B cell (primary cell): ENCODE results near the gene CCL17. TPM values are rescaled to one million over a fixed set of nuclear protein-coding genes. Genes with fewer than 3 reads are reported as not detected.
A peak's percentile ranks its signal among the peaks of the same experiment; 100 is the strongest.

ENCODE experiments used
- ATAC-seq: fragments of 200-7000 bp; cut with Tn5 transposase; one replicate; pipeline ENCODE4 v1.10.0; 2021; ENCODE audit warnings: low read depth, mild to moderate bottlenecking, moderate number of reproducible peaks, moderate library complexity
- CTCF ChIA-PET: fragments of 350-600 bp; sonication (Branson Sonifier 250); formaldehyde crosslinking; loops from one replicate; lab custom pipeline; 2021; ENCODE audit warnings: antibody characterized with exemption, inconsistent platforms; lab: Charles Lee
- POLR2A ChIA-PET: fragments of 350-600 bp; sonication (Branson Sonifier 250); formaldehyde crosslinking; loops from one replicate; lab custom pipeline; 2021; ENCODE audit warnings: antibody characterized with exemption; lab: Charles Lee
- DNase-seq: peaks from one replicate; pipeline ENCODE4 v3.0.0; 2013
- H2AFZ ChIP-seq: 2 replicates; pipeline ENCODE4 v1.6.1; 2012; ENCODE audit warnings: mild to moderate bottlenecking, low read depth, low read length; ENCODE audit not compliant: insufficient read depth, poor library complexity, severe bottlenecking
- H3K27ac ChIP-seq, 2 donors: 1 replicate in 1 of 2; 2 replicates in 1 of 2; pipeline ENCODE4 v1.5.1; 2012 to 2013; ENCODE audit warnings: low read length in 2 of 2, mild to moderate bottlenecking in 2 of 2, moderate library complexity in 1 of 2
- H3K27me3 ChIP-seq, 4 experiments: fragments of 200-600 bp in 1 of 4; sonication (generic) in 1 of 4; replicated peaks in 1 of 4; 1 replicate in 2 of 4; 2 replicates in 2 of 4; pipeline versions ENCODE4 v1.6.1 to v1.7.0; 2013 to 2016; ENCODE audit warnings: low read length in 3 of 4, mild to moderate bottlenecking in 2 of 4, mixed read lengths in 1 of 4, moderate library complexity in 1 of 4; ENCODE audit not compliant: insufficient read depth in 4 of 4, control insufficient read depth in 3 of 4; ENCODE audit errors: control extremely low read depth in 1 of 4
- H3K36me3 ChIP-seq, 2 experiments: replicated peaks in 1 of 2; 1 replicate in 1 of 2; 2 replicates in 1 of 2; pipeline versions ENCODE4 v1.6.1 to v1.7.1; 2013; ENCODE audit warnings: low read length in 1 of 2; ENCODE audit not compliant: insufficient read depth in 2 of 2, control insufficient read depth in 1 of 2; ENCODE audit errors: control extremely low read depth in 1 of 2, extremely low read depth in 1 of 2
- H3K4me1 ChIP-seq, 2 donors: fragments of 200-600 bp in 1 of 2; sonication (generic) in 1 of 2; 1 replicate in 1 of 2; 2 replicates in 1 of 2; pipeline versions ENCODE4 v1.5.1 to v1.6.1; 2013 to 2017; ENCODE audit warnings: low read length in 2 of 2; ENCODE audit not compliant: control insufficient read depth in 2 of 2, insufficient read depth in 2 of 2
- H3K4me2 ChIP-seq: replicated peaks from 2 replicates; pipeline ENCODE3; 2012; ENCODE audit warnings: mild to moderate bottlenecking, low read depth, low read length; ENCODE audit not compliant: poor library complexity, severe bottlenecking
- H3K4me3 ChIP-seq, 5 experiments: fragments of 200-600 bp in 1 of 5; sonication (generic) in 1 of 5; 1 replicate in 3 of 5; 2 replicates in 2 of 5; pipeline versions ENCODE4 v1.5.1 to v1.7.0; 2011 to 2016; ENCODE audit warnings: low read length in 4 of 5, mild to moderate bottlenecking in 4 of 5, low read depth in 2 of 5, control low read depth in 1 of 5, moderate library complexity in 1 of 5; ENCODE audit not compliant: insufficient read depth in 1 of 5; ENCODE audit errors: control extremely low read depth in 1 of 5, extremely low read depth in 1 of 5
- H3K79me2 ChIP-seq: fragments of 200-600 bp; sonication (generic); one replicate; pipeline ENCODE4 v1.6.0; 2016; ENCODE audit warnings: low read length; ENCODE audit not compliant: control insufficient read depth, insufficient read depth
- H3K9ac ChIP-seq: fragments of 200-600 bp; sonication (generic); 2 replicates; pipeline ENCODE4 v1.6.1; 2017; ENCODE audit warnings: mild to moderate bottlenecking, low read length, moderate library complexity
- H3K9me3 ChIP-seq, 3 donors: one replicate each; pipeline versions ENCODE4 v1.6.1 to v1.7.1; 2013; ENCODE audit warnings: low read length in 2 of 3; ENCODE audit not compliant: control insufficient read depth in 2 of 3, insufficient read depth in 1 of 3; ENCODE audit errors: control extremely low read depth in 1 of 3
- H4K20me1 ChIP-seq: 2 replicates; pipeline ENCODE4 v1.6.0; 2012; ENCODE audit warnings: mild to moderate bottlenecking, low read length; ENCODE audit not compliant: insufficient read depth, control insufficient read depth, poor library complexity, severe bottlenecking
- H3K27ac Mint-ChIP-seq: one replicate; pipeline ENCODE4 v1.8.0; 2021; ENCODE audit warnings: mixed read lengths
- H3K27me3 Mint-ChIP-seq: one replicate; pipeline ENCODE4 v1.8.0; 2021; ENCODE audit warnings: mixed read lengths
- H3K4me1 Mint-ChIP-seq: one replicate; pipeline ENCODE4 v1.8.0; 2021; ENCODE audit warnings: mixed read lengths
- H3K4me3 Mint-ChIP-seq: one replicate; pipeline ENCODE4 v1.8.0; 2021; ENCODE audit warnings: mixed read lengths
- H3K9me3 Mint-ChIP-seq: one replicate; pipeline ENCODE4 v1.8.0; 2022; ENCODE audit warnings: mixed read lengths; ENCODE audit not compliant: insufficient read depth
- CTCF ChIP-seq: fragments of 200-600 bp; IDR thresholded peaks from one replicate; pipeline ENCODE4 v1.8.0; 2022; ENCODE audit warnings: antibody characterized with exemption, mild to moderate bottlenecking
- EZH2 ChIP-seq: IDR thresholded peaks from 2 replicates; pipeline ENCODE4 v1.6.1; 2012; ENCODE audit warnings: borderline replicate concordance, low read depth, mild to moderate bottlenecking, moderate library complexity, low read length; ENCODE audit not compliant: insufficient read depth, poor library complexity, severe bottlenecking
- WGBS: methylation state at CpG from one replicate; pipeline ENCODE4 v1.1.5; 2013; ENCODE audit warnings: missing lambda C conversion rate; ENCODE audit not compliant: insufficient coverage; 5-methylcytosine and 5-hydroxymethylcytosine counted together
- intact Hi-C: fragments of 100-400 bp; cut with micrococcal nuclease; formaldehyde crosslinking; loops from one replicate; pipeline ENCODE4 v1.10.0; 2022
- polyA plus RNA-seq: library from polyadenylated mRNA; depleted of rRNA; stranded (reverse); fragments of >200 nt; gene quantifications from 2 replicates; pipeline ENCODE4 v1.2.3, GENCODE V29; 2012
- total RNA-seq, 2 donors: library from RNA; stranded (reverse); fragments of 120-200 nt in 1 of 2; gene quantifications; 1 replicate in 1 of 2; 2 replicates in 1 of 2; pipeline versions ENCODE4 v1.2.3 to v1.2.4, GENCODE V29; 2013 to 2022

The CCL17 gene
- total and polyA plus RNA-seq, 2 donors (not counting 1 experiment from before 2014, with no cell fraction given), result not detected

- no peak for ATAC-seq
- no peaks in the 10 kb centered on the region for H3K9me3 Mint-ChIP-seq
- POLR2A ChIA-PET, result no interaction called here
- no peak for TF ChIP-seq CTCF
- no peak for TF ChIP-seq EZH2
- H3K4me3 ChIP-seq, result no peak overlapping the region
- no peak overlapping the region for H3K27ac Mint-ChIP-seq
- peaks cover 45 to 55% of the 10 kb centered on the region in 2 donors for H3K4me1 ChIP-seq
- CTCF ChIA-PET, result interaction anchor here (1.0 to 1.8 kb wide), 5 partner anchors 10 to 81 kb away, joined by 3 to 7 read pairs (median 4); no protein-coding TSS in a partner anchor
- no peaks in the 10 kb centered on the region for H4K20me1 ChIP-seq
- H3K9me3 ChIP-seq, result no peaks in the 10 kb centered on the region
- H3K27ac ChIP-seq, result no peak overlapping the region
- no peak overlapping the region for H3K4me3 Mint-ChIP-seq
- no peaks in the 10 kb centered on the region for H3K27me3 Mint-ChIP-seq
- H3K4me1 Mint-ChIP-seq, result peaks cover 59% of the 10 kb centered on the region
- no peaks in the 10 kb centered on the region for H3K27me3 ChIP-seq
- H3K9ac ChIP-seq, result no peak overlapping the region
- peak overlapping the region; percentile 11 for H3K4me2 ChIP-seq
- H3K79me2 ChIP-seq, result no peaks in the 10 kb centered on the region
- DNase-seq, result peak; percentile 26
- H3K36me3 ChIP-seq, result no peaks in the 10 kb centered on the region
- intact Hi-C loops, result no loop called here
- peak overlapping the region; percentile 2 for H2AFZ ChIP-seq
- 33% methylated on average over 5 of the region's 8 CpGs for WGBS
These were observed 23.7 kb upstream of the CCL17 start for GRCh38 chr16:57380671-57381462.

GRCh38 chr16:57381791-57382534, 22.6 kb upstream of the CCL17 start:
- POLR2A ChIA-PET, result no interaction called here
- Histone ChIP-seq H3K4me3 (no peak overlapping the region), H3K27me3 (no peaks in the 10 kb centered on the region), H3K36me3 (no peaks in the 10 kb centered on the region), H2AFZ (no peak overlapping the region), H3K4me2 (peak overlapping the region; percentile 11), H4K20me1 (no peaks in the 10 kb centered on the region), H3K9ac (no peak overlapping the region), H3K79me2 (no peaks in the 10 kb centered on the region), H3K4me1 (peaks cover 45 to 62% of the 10 kb centered on the region in 2 donors), H3K27ac (no peak overlapping the region), H3K9me3 (peaks cover 0 to 4% (median 0%) of the 10 kb centered on the region in 3 donors)
- Mint-ChIP-seq H3K4me3 (no peak overlapping the region), H3K9me3 (no peaks in the 10 kb centered on the region), H3K27me3 (no peaks in the 10 kb centered on the region), H3K27ac (peak overlapping the region; percentile 26), H3K4me1 (peaks cover 60% of the 10 kb centered on the region)
- no peak for ATAC-seq
- CTCF ChIA-PET, result interaction anchor here (1.0 to 1.8 kb wide), 4 partner anchors 35 to 81 kb away, joined by 3 to 7 read pairs (median 4); no protein-coding TSS in a partner anchor
- no peak for TF ChIP-seq EZH2
- no peak for TF ChIP-seq CTCF
- intact Hi-C loops, result no loop called here
- DNase-seq, result no peak
- 94% methylated on average over 32 of the region's 35 CpGs for WGBS
